ENCODE data around the gene FRAS1.

FRAS1 gene

GRCh38 chr4:78565971-78566372 lies 508.8 kb downstream of the FRAS1 start:
- H4K20me1 ChIP-seq (ENCODE audit: insufficient read depth, low read length): no peaks in the 10 kb centered on the region
- H3K79me2 ChIP-seq (ENCODE audit: insufficient read depth, low read length): no peaks in the 10 kb centered on the region
- no peak overlapping the region for H3K9ac ChIP-seq (ENCODE audit: low read depth, low read length)
- no peak for TF ChIP-seq EZH2 (IDR thresholded peaks at IDR 0.05; ENCODE audit: borderline replicate concordance, low read depth, low read length, severe bottlenecking)
- no peak for TF ChIP-seq CTCF (IDR thresholded peaks at IDR 0.05; ENCODE audit: borderline replicate concordance, extremely low read depth, low read length, poor library complexity, severe bottlenecking)
- H3K36me3 ChIP-seq (ENCODE audit: insufficient read depth, low read length): no peaks in the 10 kb centered on the region
- ATAC-seq (ENCODE audit: insufficient read depth, low read depth): no peak
- no peak for DNase-seq
- no peak overlapping the region for H3K4me3 ChIP-seq (ENCODE audit: low read depth in 1 of 2, low read length in 2 of 2)
- no peak overlapping the region for H3K4me2 ChIP-seq (ENCODE audit: insufficient read depth, low read length)
- H2AFZ ChIP-seq (ENCODE audit: low read depth, low read length): no peak overlapping the region
- H3K9me3 ChIP-seq (ENCODE audit: insufficient read depth, low read length, severe bottlenecking): no peaks in the 10 kb centered on the region
- no peak overlapping the region for H3K27ac ChIP-seq (ENCODE audit: low read length)
- no peaks in the 10 kb centered on the region for H3K27me3 ChIP-seq (ENCODE audit: insufficient read depth, low read length, poor library complexity)
- H3K4me1 ChIP-seq (ENCODE audit: insufficient read depth, low read length): no peaks in the 10 kb centered on the region

DNA sequence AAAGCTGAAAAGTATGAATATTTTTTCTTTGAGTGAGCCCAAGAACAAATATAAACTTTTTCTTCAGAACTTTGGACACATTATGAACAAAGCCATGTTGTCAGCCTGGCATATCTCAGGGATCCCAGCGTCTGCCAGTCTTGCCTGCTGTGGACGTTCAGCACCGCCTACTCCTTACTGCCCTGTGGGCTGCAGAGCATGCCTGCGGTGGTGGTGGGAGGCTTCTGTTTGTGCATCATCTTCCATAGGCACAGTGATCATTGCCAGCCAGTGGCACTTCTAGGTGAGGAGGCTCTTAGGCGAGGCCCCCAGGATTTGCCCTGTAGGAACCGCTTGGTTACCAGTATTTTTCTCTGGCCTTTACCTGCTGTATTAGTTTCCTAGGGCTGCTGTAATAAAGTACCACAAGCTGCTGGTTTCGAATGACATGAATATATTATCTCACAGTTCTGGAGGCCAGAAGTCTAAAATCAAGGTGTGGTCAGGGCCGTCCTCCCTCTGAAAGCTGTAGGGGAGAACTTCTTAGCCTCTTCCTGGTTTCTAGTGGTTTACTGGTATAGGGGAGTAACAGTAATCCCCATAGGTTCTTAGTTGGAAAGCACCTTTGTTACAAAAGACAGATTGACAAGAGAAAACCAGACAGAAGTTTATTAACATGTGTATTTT lies 509.8 kb downstream of the FRAS1 start:
- Histone ChIP-seq H3K79me2 (ENCODE audit: insufficient read depth, low read length) (no peaks in the 10 kb centered on the region), H3K9ac (ENCODE audit: low read depth, low read length) (no peak overlapping the region), H3K36me3 (ENCODE audit: insufficient read depth, low read length) (no peaks in the 10 kb centered on the region), H3K9me3 (ENCODE audit: insufficient read depth, low read length, severe bottlenecking) (no peaks in the 10 kb centered on the region), H3K4me1 (ENCODE audit: insufficient read depth, low read length) (no peaks in the 10 kb centered on the region), H2AFZ (ENCODE audit: low read depth, low read length) (no peak overlapping the region), H3K27ac (ENCODE audit: low read length) (no peak overlapping the region), H3K4me3 (ENCODE audit: low read depth in 1 of 2, low read length in 2 of 2) (no peak overlapping the region), H4K20me1 (ENCODE audit: insufficient read depth, low read length) (no peaks in the 10 kb centered on the region), H3K4me2 (ENCODE audit: insufficient read depth, low read length) (no peak overlapping the region), H3K27me3 (ENCODE audit: insufficient read depth, low read length, poor library complexity) (no peaks in the 10 kb centered on the region)
- TF ChIP-seq CTCF (IDR thresholded peaks at IDR 0.05; ENCODE audit: borderline replicate concordance, extremely low read depth, low read length, poor library complexity, severe bottlenecking) (no peak), EZH2 (IDR thresholded peaks at IDR 0.05; ENCODE audit: borderline replicate concordance, low read depth, low read length, severe bottlenecking) (no peak)
- ATAC-seq (ENCODE audit: insufficient read depth, low read depth): no peak
- DNase-seq: no peak

DNA sequence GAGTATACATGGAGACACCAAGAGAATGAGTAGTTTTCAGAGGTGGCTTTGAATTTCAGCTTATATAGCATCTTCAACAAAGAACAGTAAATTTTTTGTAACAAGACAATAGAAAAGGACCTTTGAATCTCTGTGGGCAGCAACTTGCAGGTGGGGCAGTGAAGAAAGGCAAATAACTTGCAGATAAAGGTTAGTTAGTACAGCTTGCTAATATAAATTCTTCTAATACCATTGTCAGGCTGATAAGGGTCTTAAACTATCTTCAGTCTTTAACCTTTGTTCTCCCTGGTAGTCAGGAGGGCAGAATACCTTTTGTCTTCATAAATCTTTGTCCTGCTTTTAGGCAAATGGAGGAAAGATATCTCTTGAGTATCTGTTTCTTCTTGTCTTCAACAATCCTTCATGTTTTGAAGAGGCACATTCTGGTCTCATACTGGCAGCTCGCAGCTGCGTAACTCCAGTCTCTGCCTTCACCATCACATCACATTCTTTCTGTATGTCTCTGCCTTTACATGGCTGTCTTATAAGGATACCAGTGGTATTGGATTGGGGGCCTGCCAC lies 510.5 kb downstream of the FRAS1 start:
- Histone ChIP-seq H3K4me2 (ENCODE audit: insufficient read depth, low read length) (no peak overlapping the region), H3K27ac (ENCODE audit: low read length) (no peak overlapping the region), H3K9me3 (ENCODE audit: insufficient read depth, low read length, severe bottlenecking) (no peaks in the 10 kb centered on the region), H3K36me3 (ENCODE audit: insufficient read depth, low read length) (no peaks in the 10 kb centered on the region), H3K4me3 (ENCODE audit: low read depth in 1 of 2, low read length in 2 of 2) (no peak overlapping the region), H4K20me1 (ENCODE audit: insufficient read depth, low read length) (no peaks in the 10 kb centered on the region), H3K9ac (ENCODE audit: low read depth, low read length) (no peak overlapping the region), H3K4me1 (ENCODE audit: insufficient read depth, low read length) (no peaks in the 10 kb centered on the region), H2AFZ (ENCODE audit: low read depth, low read length) (no peak overlapping the region), H3K79me2 (ENCODE audit: insufficient read depth, low read length) (no peaks in the 10 kb centered on the region), H3K27me3 (ENCODE audit: insufficient read depth, low read length, poor library complexity) (no peaks in the 10 kb centered on the region)
- no peak for TF ChIP-seq EZH2 (IDR thresholded peaks at IDR 0.05; ENCODE audit: borderline replicate concordance, low read depth, low read length, severe bottlenecking)
- no peak for TF ChIP-seq CTCF (IDR thresholded peaks at IDR 0.05; ENCODE audit: borderline replicate concordance, extremely low read depth, low read length, poor library complexity, severe bottlenecking)
- DNase-seq: no peak
- ATAC-seq (ENCODE audit: insufficient read depth, low read depth): no peak

All from DND-41 (cell line).